Body of pancreas (tissue), 4 donors: Measurements from ENCODE around the gene STIMATE. TPM values are rescaled to one million over a fixed set of nuclear protein-coding genes. Genes with fewer than 3 reads are reported as not detected.

Source experiments
- ATAC-seq: fragments of 150-250 bp; one replicate; pipeline ENCODE4 v1.9.1; 2016
- DNase-seq, 4 donors: peaks; one replicate each; pipeline ENCODE4 v3.0.0-alpha.2; 2019
- H3K27ac ChIP-seq, 4 donors: fragments of 200-600 bp; sonication (generic); 1 replicate in 3 of 4; 2 replicates in 1 of 4; pipeline versions ENCODE4 v1.5.1 to v1.6.1; 2016 to 2019; ENCODE audit warnings: mild to moderate bottlenecking in 1 of 4, mixed read lengths in 1 of 4, moderate library complexity in 1 of 4
- H3K27me3 ChIP-seq, 2 donors: fragments of 200-600 bp; sonication (generic); one replicate each; pipeline ENCODE4 v1.6.0; 2016; ENCODE audit warnings: mild to moderate bottlenecking in 1 of 2
- H3K36me3 ChIP-seq, 2 donors: fragments of 200-600 bp; sonication (generic); replicated peaks in 1 of 2; 2 replicates each; pipeline ENCODE4 v1.5.1; 2016; ENCODE audit warnings: low read depth in 2 of 2; ENCODE audit not compliant: insufficient read depth in 1 of 2
- H3K4me1 ChIP-seq: fragments of 200-600 bp; sonication (generic); one replicate; pipeline ENCODE4 v1.6.0; 2016
- H3K4me3 ChIP-seq, 2 donors: fragments of 200-600 bp; sonication (generic); 1 replicate in 1 of 2; 2 replicates in 1 of 2; pipeline ENCODE4 v1.5.1; 2016 to 2019
- H3K9me3 ChIP-seq, 3 donors: fragments of 200-600 bp; sonication (generic); 1 replicate in 2 of 3; 2 replicates in 1 of 3; pipeline ENCODE4 v1.5.1; 2016
- POLR2A ChIP-seq, 3 donors: fragments of 450-650 bp; IDR thresholded peaks; one replicate each; pipeline ENCODE4 v1.6.1; 2016; ENCODE audit warnings: antibody characterized with exemption in 3 of 3, mild to moderate bottlenecking in 2 of 3
- WGBS, 2 donors: methylation state at CpG; one replicate each; pipeline ENCODE4 v1.1.5; 2017; 5-methylcytosine and 5-hydroxymethylcytosine counted together
- intact Hi-C: fragments of 100-400 bp; cut with DNase I; formaldehyde crosslinking; loops from one replicate; pipeline ENCODE4 v1.15.1; 2023
- total RNA-seq, 2 donors: library from RNA; depleted of rRNA; stranded (reverse); fragments of >200 nt; gene quantifications; one replicate each; pipeline ENCODE4 v1.1.0, GENCODE V29; 2016
- TF ChIP-seq, protein P1 (sequence below), 7 experiments: fragments of 450-650 bp in 4 of 7; fragments of 200-600 bp in 3 of 7; sonication (generic) in 3 of 7; IDR thresholded peaks; one replicate each; pipeline ENCODE4 v1.5.1; 2016 to 2019; ENCODE audit warnings: antibody characterized with exemption in 7 of 7

STIMATE gene
- total RNA-seq, 2 donors from 2014 or later = 13.0 to 63.0 TPM

GRCh38 chr3:52874864-52875587 is 22.3 kb downstream of the STIMATE start:
- TF ChIP-seq, protein P1, sequence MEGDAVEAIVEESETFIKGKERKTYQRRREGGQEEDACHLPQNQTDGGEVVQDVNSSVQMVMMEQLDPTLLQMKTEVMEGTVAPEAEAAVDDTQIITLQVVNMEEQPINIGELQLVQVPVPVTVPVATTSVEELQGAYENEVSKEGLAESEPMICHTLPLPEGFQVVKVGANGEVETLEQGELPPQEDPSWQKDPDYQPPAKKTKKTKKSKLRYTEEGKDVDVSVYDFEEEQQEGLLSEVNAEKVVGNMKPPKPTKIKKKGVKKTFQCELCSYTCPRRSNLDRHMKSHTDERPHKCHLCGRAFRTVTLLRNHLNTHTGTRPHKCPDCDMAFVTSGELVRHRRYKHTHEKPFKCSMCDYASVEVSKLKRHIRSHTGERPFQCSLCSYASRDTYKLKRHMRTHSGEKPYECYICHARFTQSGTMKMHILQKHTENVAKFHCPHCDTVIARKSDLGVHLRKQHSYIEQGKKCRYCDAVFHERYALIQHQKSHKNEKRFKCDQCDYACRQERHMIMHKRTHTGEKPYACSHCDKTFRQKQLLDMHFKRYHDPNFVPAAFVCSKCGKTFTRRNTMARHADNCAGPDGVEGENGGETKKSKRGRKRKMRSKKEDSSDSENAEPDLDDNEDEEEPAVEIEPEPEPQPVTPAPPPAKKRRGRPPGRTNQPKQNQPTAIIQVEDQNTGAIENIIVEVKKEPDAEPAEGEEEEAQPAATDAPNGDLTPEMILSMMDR (IDR thresholded peaks at IDR 0.05) = no peak
- TF ChIP-seq POLR2A (IDR thresholded peaks at IDR 0.05) = no peak
- intact Hi-C loops = no loop called here
- ATAC-seq = no peak
- no peaks in the 10 kb centered on the region for H3K27me3 ChIP-seq
- H3K27ac ChIP-seq = no peak overlapping the region
- no peaks in the 10 kb centered on the region for H3K36me3 ChIP-seq
- H3K9me3 ChIP-seq = no peaks in the 10 kb centered on the region
- peaks cover 6% of the 10 kb centered on the region for H3K4me1 ChIP-seq
- WGBS, 2 donors = 71 to 79% methylated on average over 9 of the region's 9 CpGs
- no peak overlapping the region for H3K4me3 ChIP-seq
- no peak for DNase-seq

DNA sequence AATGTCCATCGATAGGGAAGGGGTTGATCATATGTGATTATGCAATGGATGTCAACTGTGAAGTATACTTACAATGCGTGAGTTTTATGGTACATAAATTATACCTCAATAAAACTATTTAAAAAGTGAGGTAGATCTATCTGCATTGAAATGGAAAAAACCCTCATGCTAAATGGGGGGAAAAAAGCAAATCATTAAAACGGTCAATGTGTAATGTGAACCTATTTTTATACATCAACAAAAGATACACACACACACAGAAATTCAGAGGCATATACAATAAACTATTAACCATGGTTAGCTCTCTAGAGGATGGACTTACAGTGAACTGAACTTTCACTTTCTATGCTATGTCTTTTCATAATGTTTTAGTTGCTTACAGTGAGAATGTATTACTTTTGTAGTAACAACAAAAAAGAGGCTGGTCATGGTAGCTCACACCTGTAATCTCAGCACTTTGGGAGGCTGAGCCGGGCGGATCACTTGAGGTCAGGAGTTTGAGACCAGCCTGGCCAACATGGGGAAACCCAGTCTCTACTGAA is 23.1 kb downstream of the STIMATE start:
- no peak overlapping the region for H3K27ac ChIP-seq
- peaks cover 8% of the 10 kb centered on the region for H3K4me1 ChIP-seq
- 67 to 86% methylated on average over 5 of the region's 5 CpGs for WGBS, 2 donors
- H3K4me3 ChIP-seq = no peak overlapping the region
- no peaks in the 10 kb centered on the region for H3K9me3 ChIP-seq
- intact Hi-C loops = no loop called here
- no peaks in the 10 kb centered on the region for H3K36me3 ChIP-seq
- no peak for DNase-seq
- ATAC-seq = no peak
- H3K27me3 ChIP-seq = no peaks in the 10 kb centered on the region
- TF ChIP-seq, protein P1 (IDR thresholded peaks at IDR 0.05) = no peak
- TF ChIP-seq POLR2A (IDR thresholded peaks at IDR 0.05) = no peak

GRCh38 chr3:52873433-52874159 is 23.8 kb downstream of the STIMATE start:
- DNase-seq (no peak), ATAC-seq (peak; percentile 27)
- WGBS, 2 donors = 61 to 63% methylated on average over 8 of the region's 8 CpGs
- Histone ChIP-seq H3K36me3 (no peaks in the 10 kb centered on the region), H3K9me3 (no peaks in the 10 kb centered on the region), H3K27ac (no peak overlapping the region), H3K4me3 (no peak overlapping the region), H3K27me3 (no peaks in the 10 kb centered on the region), H3K4me1 (peaks cover 8% of the 10 kb centered on the region)
- intact Hi-C loops = no loop called here
- TF ChIP-seq, protein P1 (IDR thresholded peaks at IDR 0.05) = peak in 2 of 7 experiments; percentile 13 to 18
- no peak for TF ChIP-seq POLR2A (IDR thresholded peaks at IDR 0.05)

DNA sequence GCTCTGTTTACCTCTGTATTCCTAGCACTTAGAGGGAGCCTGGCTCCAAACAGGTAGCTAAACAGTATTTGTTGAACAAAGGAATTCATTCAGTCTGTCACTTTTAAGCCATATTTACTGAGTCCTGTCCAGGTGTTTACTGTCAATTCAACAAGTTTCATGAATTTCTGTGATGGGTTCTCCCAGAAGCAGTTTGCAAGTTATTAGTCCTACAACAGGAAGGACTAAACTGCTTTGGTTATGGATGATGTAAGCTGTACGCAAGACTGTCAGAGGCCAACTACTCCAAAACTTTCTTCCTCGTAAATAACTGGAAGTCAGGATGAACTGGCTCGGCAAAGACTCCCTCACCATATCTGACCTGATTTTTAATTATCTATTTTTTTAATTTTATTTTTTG is 25.1 kb downstream of the STIMATE start:
- ATAC-seq = no peak
- intact Hi-C loops = no loop called here
- peaks cover 8% of the 10 kb centered on the region for H3K4me1 ChIP-seq
- no peak for DNase-seq
- no peak overlapping the region for H3K27ac ChIP-seq
- no peaks in the 10 kb centered on the region for H3K36me3 ChIP-seq
- H3K9me3 ChIP-seq = no peaks in the 10 kb centered on the region
- 77 to 91% methylated on average over 3 of the region's 3 CpGs for WGBS, 2 donors
- no peaks in the 10 kb centered on the region for H3K27me3 ChIP-seq
- H3K4me3 ChIP-seq = no peak overlapping the region
- TF ChIP-seq POLR2A (IDR thresholded peaks at IDR 0.05) = no peak
- TF ChIP-seq, protein P1 (IDR thresholded peaks at IDR 0.05) = no peak
